ENCODE measurements around the gene DYNC2I2.

DNA sequence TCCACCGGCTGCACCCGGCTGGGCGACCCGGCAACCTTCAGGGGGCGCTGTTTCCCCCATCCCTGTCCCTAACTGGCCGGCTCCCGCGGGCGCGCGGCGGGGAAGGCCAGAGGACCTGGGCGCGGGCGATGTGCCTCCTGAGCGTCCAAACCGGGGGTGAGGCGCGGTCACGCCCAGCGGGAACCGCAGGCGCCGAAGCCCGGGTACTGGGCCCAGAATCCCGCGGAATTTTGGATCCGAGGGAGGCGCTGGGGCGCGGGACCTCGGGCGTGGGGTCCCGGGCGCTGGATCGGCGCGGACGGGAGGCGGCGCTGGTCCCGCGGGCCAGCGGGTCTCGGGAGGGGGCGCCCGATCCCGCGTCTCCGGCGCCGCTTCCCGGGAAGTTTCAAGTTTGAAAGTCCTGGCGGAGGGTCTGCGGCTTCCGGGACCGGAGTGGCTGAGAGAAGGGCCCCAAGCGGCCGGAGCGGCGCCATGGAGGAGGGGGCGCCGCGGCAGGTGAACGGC is 45.9 kb upstream of the DYNC2I2 start, which contains the start of gene PKN3:
- TF ChIP-seq, protein P1, sequence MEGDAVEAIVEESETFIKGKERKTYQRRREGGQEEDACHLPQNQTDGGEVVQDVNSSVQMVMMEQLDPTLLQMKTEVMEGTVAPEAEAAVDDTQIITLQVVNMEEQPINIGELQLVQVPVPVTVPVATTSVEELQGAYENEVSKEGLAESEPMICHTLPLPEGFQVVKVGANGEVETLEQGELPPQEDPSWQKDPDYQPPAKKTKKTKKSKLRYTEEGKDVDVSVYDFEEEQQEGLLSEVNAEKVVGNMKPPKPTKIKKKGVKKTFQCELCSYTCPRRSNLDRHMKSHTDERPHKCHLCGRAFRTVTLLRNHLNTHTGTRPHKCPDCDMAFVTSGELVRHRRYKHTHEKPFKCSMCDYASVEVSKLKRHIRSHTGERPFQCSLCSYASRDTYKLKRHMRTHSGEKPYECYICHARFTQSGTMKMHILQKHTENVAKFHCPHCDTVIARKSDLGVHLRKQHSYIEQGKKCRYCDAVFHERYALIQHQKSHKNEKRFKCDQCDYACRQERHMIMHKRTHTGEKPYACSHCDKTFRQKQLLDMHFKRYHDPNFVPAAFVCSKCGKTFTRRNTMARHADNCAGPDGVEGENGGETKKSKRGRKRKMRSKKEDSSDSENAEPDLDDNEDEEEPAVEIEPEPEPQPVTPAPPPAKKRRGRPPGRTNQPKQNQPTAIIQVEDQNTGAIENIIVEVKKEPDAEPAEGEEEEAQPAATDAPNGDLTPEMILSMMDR (conservative IDR thresholded peaks at IDR 0.05; ENCODE audit: low read depth in 2 of 2), result peak; percentile 84
- TF ChIP-seq POLR2AphosphoS5 (IDR thresholded peaks at IDR 0.05; ENCODE audit: low read depth) (peak; percentile 64; the same call in 1 of the 2 replicates), ZNF331 (CRISPR knock-in tag; IDR thresholded peaks at IDR 0.05; ENCODE audit: low read depth) (no peak)
- TF ChIP-seq, protein P2, sequence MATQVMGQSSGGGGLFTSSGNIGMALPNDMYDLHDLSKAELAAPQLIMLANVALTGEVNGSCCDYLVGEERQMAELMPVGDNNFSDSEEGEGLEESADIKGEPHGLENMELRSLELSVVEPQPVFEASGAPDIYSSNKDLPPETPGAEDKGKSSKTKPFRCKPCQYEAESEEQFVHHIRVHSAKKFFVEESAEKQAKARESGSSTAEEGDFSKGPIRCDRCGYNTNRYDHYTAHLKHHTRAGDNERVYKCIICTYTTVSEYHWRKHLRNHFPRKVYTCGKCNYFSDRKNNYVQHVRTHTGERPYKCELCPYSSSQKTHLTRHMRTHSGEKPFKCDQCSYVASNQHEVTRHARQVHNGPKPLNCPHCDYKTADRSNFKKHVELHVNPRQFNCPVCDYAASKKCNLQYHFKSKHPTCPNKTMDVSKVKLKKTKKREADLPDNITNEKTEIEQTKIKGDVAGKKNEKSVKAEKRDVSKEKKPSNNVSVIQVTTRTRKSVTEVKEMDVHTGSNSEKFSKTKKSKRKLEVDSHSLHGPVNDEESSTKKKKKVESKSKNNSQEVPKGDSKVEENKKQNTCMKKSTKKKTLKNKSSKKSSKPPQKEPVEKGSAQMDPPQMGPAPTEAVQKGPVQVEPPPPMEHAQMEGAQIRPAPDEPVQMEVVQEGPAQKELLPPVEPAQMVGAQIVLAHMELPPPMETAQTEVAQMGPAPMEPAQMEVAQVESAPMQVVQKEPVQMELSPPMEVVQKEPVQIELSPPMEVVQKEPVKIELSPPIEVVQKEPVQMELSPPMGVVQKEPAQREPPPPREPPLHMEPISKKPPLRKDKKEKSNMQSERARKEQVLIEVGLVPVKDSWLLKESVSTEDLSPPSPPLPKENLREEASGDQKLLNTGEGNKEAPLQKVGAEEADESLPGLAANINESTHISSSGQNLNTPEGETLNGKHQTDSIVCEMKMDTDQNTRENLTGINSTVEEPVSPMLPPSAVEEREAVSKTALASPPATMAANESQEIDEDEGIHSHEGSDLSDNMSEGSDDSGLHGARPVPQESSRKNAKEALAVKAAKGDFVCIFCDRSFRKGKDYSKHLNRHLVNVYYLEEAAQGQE (IDR thresholded peaks at IDR 0.05; ENCODE audit: unreplicated experiment), result no peak
